GM18861 (cell line): ENCODE results near the gene LASP1.
A peak's percentile ranks its signal among the peaks of the same experiment; 100 is the strongest.
"Not testable (repeated sequence)": the region's sequence is repeated elsewhere in the genome, so short reads cannot be mapped to it uniquely, and the experiment has no call there.

Experiments
- ATAC-seq: cut with Tn5 transposase; IDR thresholded peaks from one replicate; pipeline ENCODE4 v1.9.1; 2021; ENCODE audit not compliant: unreplicated experiment

LASP1 gene

GRCh38 chr17:38869526-38870258 is at the start of gene LASP1:
Gene LASP1 (plus strand): TSS chr17:38870058. CDS start chr17:38870190, 132 bp downstream.
- ATAC-seq: peak; percentile 27

- peak; percentile 75 for ATAC-seq
These were observed 44.7 kb upstream of the LASP1 start, which contains the start of gene CWC25 for GRCh38 chr17:38824899-38825761. Gene CWC25 (minus strand): TSS chr17:38825321. CDS start chr17:38825183, 138 bp downstream.

- no peak for ATAC-seq
These were observed 44.1 kb upstream of the LASP1 start for GRCh38 chr17:38825762-38826247.

- ATAC-seq: no peak
These were observed 25.5 kb upstream of the LASP1 start for GRCh38 chr17:38844261-38844757.

- ATAC-seq: no peak
These were observed 21.3 kb upstream of the LASP1 start for GRCh38 chr17:38848557-38848891.

- ATAC-seq: no peak
These were observed 20.8 kb upstream of the LASP1 start for GRCh38 chr17:38848939-38849605.

GRCh38 chr17:38850374-38850773 is 19.5 kb upstream of the LASP1 start:
- ATAC-seq: no peak

GRCh38 chr17:38851434-38851833 is 18.4 kb upstream of the LASP1 start:
- no peak for ATAC-seq

- ATAC-seq: no peak
These were observed 17.0 kb upstream of the LASP1 start for GRCh38 chr17:38852771-38853291.

- ATAC-seq: peak; percentile 74
These were observed 16.3 kb upstream of the LASP1 start, which contains the start of gene RPL23 for GRCh38 chr17:38853292-38854219. Gene RPL23 (minus strand): TSS chr17:38853721. CDS start chr17:38853710, 11 bp downstream.

GRCh38 chr17:38855101-38855714 is 14.7 kb upstream of the LASP1 start:
- ATAC-seq: not testable (repeated sequence)

GRCh38 chr17:38857271-38857670 is 12.6 kb upstream of the LASP1 start:
- no peak for ATAC-seq

GRCh38 chr17:38861399-38861843 is 8.4 kb upstream of the LASP1 start:
- no peak for ATAC-seq

GRCh38 chr17:38864636-38865398 is 5.0 kb upstream of the LASP1 start:
- no peak for ATAC-seq

GRCh38 chr17:38867179-38867967 is 2.5 kb upstream of the LASP1 start:
- ATAC-seq: no peak

- ATAC-seq: no peak
These were observed 1.7 kb upstream of the LASP1 start for GRCh38 chr17:38867968-38868816.
